Stimulated activated CD8-positive, alpha-beta memory T cell treated with anti-CD3 and anti-CD28 coated beads, Interleukin-15, amount 100 ng/mL, for 24 hours (primary cell): ENCODE measurements around the gene RALGAPA2.
"Not testable (repeated sequence)": the region's sequence is repeated elsewhere in the genome, so short reads cannot be mapped to it uniquely, and the experiment has no call there.

Experiments
- DNase-seq: peaks from one replicate; pipeline ENCODE4 v3.0.0-alpha.2; 2020; ENCODE audit warnings: low read depth

Gene RALGAPA2

DNA sequence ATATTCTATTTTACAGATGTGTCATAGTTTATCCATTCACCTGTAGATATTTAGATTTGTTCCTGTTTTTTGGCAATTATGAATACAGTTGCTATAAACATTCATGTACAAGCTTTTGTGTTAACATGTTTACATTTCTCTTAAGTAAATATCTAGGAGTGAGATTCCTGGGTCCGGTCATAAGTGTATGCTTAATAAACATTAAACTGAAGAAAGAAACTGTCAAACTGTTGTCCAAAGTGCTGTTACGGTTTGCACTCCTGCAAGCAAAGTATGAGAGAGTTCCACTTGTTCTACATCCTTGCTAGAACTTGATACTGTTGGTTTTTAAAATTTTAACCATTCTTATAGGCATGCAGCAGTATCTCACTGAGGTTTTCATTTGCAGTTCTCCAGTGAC lies 138.6 kb downstream of the RALGAPA2 start:
- DNase-seq: no peak

GRCh38 chr20:20571068-20571780 lies 141.2 kb downstream of the RALGAPA2 start:
- DNase-seq: no peak

GRCh38 chr20:20568604-20569205 lies 143.7 kb downstream of the RALGAPA2 start:
- no peak for DNase-seq

- DNase-seq: no peak
These were observed 144.7 kb downstream of the RALGAPA2 start for GRCh38 chr20:20567712-20568111.

DNA sequence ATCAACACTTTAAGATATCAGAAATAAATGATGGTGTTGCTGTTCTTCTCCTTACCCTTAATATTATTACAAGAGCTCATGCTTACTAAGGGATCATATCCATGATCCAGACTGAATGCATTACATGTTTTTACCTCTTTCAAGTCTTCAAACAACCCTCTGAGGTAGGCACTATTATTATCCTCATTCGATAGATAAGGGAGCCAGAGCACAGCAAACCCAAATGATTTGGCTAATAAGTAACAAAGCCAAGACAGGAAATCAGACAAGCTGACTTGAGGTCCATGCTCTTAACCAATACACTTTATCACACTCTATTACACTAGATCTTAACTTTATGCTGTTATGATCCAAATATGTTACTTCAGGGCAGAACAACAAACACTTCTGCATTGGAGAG lies 145.9 kb downstream of the RALGAPA2 start:
- no peak for DNase-seq

GRCh38 chr20:20564279-20564678 lies 148.2 kb downstream of the RALGAPA2 start:
- DNase-seq: no peak

GRCh38 chr20:20562507-20562906 lies 149.9 kb downstream of the RALGAPA2 start:
- DNase-seq: no peak

DNA sequence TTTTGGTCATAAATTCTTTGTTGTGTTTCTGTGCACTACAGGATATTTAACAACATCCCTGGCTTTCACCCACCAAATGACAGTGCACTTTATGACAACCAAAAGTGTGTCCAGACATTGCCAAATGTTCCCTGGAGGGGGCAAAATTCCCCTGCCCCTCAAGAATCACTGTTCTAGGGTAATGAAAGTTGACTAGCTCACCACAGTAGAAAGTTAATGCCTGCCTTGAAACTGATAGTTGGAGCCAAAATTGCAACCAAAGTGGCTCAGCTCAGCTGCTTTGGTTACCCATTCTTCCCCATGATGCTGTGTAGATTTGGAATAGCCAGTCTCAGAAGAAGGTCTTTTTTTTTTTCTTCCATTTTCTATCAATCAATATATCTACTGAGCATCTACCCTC lies 150.6 kb downstream of the RALGAPA2 start:
- no peak for DNase-seq

DNA sequence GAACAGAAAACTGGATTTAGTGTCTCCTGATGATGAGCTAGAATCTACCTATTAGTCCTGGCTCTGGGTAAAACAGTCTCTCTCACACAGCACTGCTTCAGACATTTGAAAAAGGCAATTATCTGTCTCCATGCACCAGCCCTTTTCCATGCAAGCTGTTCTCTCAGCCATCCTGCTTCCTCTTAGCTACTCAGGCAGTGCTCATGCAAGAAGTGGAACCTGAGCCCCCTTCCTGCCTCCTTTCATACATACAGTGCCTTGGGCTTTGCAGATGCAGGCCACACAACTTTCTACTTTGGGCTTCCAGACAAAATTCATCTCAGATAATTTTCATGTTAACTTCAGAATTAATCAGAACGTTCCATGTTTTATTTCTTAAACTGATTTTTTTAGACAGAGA lies 151.3 kb downstream of the RALGAPA2 start:
- DNase-seq: no peak

DNA sequence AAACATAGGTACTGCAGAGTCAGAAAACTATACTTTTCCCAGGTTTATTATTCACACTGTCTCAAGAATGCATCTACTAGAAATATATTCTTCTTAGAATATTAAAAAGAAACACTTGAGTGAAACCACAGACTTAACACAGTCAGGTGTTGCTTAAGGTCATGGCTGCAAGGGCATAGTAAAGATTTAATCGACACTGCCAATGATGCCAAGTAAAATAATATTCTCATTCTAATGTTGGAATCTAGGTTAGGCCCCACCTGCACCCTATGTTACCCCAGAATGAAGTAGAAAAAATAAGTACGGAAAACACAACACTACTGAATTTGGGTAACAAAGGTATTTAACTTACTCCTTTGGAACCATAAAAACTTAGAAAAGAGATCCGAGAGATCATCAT lies 155.0 kb downstream of the RALGAPA2 start:
- DNase-seq: no peak

DNA sequence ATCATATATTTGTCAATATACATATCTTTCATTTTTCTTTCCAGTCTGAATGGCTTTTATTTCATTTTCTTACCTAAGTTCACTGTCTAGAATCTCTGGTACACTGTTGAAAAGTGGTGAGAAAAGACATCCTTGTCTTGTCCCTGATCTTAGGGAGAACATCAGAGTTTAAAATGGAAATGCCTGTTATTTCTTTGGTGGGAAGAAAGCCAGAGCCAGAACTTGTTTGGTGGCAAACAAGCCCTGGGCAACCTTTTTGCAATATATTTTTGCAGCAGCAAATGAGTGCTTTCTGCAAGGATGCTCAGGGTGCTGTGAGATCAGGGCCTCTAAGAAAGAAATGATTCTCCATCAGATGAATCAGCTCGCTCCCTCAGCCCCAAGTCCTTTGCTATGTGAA lies 156.6 kb downstream of the RALGAPA2 start:
- DNase-seq: no peak

- no peak for DNase-seq
These were observed 157.5 kb downstream of the RALGAPA2 start for GRCh38 chr20:20554951-20555350.

DNA sequence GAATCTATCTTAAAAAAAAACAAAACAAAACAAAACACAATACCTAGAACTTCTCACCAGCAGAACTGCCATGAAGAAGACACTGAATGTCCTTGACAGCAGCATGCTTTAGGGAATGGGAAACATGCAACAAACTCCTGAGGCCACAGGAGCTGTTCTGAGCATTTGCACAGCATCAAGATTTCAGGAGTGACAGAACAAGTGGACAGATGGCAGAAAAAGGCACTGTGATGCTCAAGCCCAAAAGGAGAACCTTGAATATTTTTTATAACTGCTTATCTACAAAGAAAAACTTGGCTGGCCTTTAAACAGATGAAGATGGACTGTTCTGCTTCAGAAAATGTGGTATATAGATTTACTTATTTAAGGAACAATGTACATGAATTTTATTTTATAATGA lies 158.9 kb downstream of the RALGAPA2 start:
- DNase-seq: no peak

GRCh38 chr20:20552076-20552475 lies 160.4 kb downstream of the RALGAPA2 start:
- no peak for DNase-seq

- DNase-seq: no peak
These were observed 161.0 kb downstream of the RALGAPA2 start for GRCh38 chr20:20551409-20551808.

DNA sequence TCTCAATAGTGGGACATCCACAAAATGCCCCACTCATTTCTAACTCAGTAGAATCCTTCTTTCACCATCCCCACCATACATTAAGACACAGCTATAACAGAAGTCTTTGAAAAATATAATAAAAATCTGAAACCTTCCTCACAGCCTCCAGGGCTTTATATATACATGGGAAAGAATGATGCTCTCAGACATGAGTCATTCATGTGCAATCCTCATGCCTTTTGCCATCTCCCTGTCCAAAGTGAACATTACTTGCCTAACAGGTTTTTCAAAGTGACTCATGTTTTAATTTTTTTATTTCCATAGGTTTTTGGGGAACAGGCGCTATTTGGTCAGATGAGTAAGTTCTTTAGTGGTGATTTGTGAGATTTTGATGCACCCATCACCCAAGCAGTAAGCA lies 162.7 kb downstream of the RALGAPA2 start:
- no peak for DNase-seq

- no peak for DNase-seq
These were observed 163.2 kb downstream of the RALGAPA2 start for GRCh38 chr20:20549267-20549612.

GRCh38 chr20:20548527-20549266 lies 163.7 kb downstream of the RALGAPA2 start:
- no peak for DNase-seq

- no peak for DNase-seq
These were observed 164.6 kb downstream of the RALGAPA2 start for GRCh38 chr20:20547876-20548266.

DNA sequence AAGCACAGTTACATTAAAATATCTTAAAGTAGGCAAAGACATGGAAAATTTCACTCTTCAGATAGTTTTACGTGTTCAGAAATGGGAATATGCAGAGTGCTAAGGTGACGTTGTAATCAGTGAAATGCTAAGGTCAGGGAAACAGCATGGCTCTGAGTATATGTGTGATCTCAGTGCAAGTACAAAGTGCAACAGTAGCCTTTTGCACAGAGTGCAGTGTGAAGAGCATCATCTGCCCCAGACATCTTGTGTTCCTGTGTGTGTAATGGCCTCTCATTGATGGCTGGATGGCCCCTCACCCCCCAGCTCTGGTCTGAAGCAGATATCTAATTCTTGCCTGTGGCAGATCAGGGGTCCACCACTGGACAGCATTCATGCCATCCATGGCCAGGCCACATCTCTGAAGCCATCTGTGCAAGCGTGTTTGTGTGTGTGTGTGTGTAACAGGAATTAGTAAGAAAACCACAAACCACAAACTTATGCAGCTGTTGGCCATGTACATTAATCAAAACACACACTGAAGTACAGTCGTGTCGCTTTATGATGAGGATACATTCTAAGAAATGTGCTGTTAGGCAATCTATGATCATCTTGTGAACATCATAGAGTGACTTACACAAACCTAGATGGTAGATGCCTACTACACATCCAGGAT lies 165.1 kb downstream of the RALGAPA2 start:
- DNase-seq: no peak

DNA sequence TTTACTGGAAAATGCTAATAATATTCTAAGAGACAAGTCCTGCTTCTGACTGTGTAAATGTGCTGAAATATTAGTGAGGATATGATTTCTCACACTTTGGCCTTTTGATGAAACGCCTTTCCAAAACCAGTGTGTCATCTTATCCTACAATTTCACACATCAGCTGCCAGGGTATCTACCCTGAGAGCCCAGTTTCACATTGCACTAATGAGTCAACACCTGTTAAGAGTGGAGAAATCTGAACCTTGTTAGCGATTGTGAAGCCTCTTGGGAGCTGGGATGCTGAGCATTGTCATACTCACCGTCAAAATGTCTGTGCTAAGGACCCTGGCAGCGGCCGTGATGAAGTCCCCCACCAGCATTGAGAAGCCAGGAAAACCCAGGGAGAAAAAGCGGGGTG lies 166.0 kb downstream of the RALGAPA2 start:
- DNase-seq: no peak

- DNase-seq: not testable (repeated sequence)
These were observed 169.1 kb downstream of the RALGAPA2 start for GRCh38 chr20:20543348-20543747.
